GM15510 (cell line): ENCODE results near the gene VAV2.

Source experiments
- POLR2A ChIP-seq: IDR thresholded peaks from 3 replicates; pipeline ENCODE4 v1.6.1; 2011; ENCODE audit warnings: borderline replicate concordance; ENCODE audit not compliant: insufficient read length; ENCODE audit errors: extremely low read depth

VAV2 gene

DNA sequence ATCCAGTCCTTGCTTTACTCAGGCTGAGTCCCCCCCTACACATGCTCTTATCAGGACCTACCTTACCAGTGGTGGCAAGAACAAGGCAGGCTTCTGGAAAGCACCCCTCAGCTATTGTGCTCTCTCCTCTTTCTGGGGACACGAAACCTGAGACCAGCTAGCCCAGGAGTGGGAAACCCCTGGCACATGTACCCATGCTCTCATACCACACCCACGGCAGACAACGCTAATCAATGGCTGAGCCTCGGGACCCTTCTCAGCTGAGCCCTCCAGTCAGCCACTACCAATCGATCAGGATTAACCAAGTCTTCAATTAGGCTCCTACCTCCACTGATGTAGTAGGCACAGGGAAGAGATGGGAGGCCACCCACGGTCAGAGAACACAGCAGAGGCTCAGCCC is 65.1 kb downstream of the VAV2 start:
- TF ChIP-seq POLR2A = no peak

DNA sequence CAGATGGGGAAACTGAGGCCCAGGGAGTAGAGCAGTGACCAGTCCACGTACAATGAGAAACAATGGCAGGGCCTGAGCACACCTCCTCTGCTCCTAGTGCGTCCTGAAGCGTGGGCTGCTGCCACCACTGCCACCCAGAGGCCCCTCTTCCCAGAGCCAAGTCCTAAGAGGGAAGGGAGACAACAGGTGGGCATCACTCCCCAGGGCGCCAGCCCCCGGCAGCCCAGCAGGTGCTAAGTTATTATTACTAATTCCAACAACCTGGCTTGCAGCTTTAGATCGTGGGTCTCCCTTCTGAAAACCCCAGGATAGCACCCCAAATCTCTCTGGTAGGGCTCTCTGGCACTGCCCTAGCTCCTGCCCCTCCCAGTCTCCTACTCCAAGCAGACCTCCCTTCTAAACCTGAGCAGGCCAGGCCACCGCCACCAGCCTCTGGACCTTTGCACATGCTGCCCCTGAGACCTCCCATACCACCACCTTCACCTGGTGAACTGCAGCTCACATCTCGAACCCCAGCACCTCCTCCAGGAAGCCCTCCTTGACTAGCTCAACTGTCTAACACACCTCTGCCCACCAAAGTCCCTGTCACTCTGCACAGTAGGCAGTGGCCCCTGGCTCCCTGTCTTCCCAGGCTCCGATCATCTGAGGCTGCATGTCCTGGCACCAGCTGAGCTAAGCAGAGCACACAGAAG is 65.8 kb downstream of the VAV2 start:
- no peak for TF ChIP-seq POLR2A

DNA sequence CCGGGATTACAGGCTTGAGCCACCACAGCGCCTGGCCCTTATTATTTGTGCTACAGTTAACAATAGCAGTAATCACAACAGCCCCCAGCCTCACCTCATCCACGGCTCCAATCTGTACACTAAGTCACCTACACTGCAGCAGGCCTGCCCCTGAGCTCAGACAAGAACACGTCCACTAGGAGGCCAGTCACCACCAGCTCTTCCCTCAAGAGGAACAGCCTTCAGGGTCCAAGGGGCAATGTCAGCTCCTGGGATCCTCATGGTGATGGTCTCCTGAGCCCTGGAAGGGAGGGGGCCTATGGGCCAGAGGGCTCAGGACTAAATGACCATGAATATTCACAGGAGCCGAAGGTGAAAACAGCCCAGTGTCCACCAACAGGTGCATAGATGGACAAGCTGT is 67.7 kb downstream of the VAV2 start:
- no peak for TF ChIP-seq POLR2A

DNA sequence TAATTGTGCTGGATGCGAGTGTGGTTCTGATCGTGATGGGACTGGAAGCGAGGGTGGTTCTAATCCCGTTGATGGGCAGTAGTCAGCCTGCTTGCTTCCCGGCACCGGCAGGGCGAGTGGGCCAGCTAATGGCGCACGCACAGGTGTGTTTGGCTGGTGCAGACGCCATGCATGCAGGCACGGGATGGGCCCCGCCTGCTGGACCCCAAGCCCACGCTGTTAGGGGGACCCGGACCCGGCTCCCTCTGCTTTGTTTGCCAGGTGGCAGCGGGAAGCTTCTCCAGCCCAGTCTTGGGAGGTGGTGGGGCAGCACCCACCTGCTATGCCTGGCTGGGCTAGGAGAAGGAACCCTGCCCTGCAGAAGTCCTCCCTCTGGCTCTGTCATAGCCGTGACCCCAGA is 70.3 kb downstream of the VAV2 start:
- TF ChIP-seq POLR2A = no peak

DNA sequence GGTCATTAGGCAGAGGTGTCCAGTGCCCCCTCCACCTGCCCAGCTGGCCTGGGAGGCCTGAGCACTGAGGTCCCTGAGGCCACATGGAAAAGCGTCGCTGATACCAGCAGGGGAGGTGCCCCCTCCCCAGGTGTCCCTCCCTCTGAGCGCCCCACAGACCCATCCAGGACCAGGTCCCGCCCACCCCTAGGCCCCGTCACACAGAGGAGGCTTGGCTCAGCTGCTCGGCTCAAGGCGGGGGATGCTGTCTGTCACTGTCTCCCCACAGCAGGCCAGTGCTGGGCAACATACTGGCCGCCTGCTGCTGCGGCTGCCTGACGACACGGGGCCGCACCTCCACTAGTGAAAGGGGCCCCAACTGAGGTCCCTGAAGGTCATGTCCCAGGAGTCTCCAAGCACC is 71.7 kb downstream of the VAV2 start:
- no peak for TF ChIP-seq POLR2A

DNA sequence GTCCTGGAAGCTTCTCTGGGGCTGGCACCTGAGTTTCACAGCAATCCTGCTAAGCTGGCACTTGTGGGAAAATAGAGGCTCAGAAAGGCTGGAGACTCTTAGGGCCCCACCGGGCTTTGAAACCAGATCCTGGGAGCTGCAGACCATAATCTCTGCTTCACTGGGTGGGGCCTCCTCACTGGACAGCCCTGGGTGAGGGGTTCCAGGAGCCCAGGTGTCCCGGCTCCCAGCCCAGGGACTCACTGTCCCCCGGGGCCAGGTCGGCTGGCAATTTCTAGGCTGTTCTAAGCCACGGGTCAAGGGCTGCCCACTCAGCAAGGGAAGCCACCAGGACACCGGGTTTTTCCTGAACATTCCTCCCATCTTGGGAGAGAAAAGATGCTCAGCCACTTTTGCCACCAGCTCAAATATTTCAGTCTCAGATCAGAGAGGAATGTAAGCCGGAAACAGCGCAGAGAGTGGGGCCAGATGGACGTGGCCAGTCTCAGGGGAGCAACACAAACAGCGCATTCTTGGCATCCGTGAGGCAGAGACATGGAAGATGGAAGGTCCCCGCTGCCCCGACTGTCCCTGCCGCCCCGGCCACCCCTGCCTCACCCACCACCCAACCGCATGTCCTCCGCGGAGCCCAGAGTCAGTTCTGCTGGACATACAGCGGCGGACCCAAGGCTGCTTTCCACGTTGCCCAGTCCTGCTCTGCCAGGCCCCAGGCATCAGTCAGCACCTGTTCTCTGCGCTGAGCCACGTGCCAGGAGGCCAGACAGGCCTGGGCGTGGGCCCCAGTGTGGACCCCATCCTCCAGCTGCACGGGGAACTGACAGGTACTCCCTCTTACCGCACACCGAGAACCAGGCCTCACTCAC is 72.6 kb downstream of the VAV2 start:
- no peak for TF ChIP-seq POLR2A

DNA sequence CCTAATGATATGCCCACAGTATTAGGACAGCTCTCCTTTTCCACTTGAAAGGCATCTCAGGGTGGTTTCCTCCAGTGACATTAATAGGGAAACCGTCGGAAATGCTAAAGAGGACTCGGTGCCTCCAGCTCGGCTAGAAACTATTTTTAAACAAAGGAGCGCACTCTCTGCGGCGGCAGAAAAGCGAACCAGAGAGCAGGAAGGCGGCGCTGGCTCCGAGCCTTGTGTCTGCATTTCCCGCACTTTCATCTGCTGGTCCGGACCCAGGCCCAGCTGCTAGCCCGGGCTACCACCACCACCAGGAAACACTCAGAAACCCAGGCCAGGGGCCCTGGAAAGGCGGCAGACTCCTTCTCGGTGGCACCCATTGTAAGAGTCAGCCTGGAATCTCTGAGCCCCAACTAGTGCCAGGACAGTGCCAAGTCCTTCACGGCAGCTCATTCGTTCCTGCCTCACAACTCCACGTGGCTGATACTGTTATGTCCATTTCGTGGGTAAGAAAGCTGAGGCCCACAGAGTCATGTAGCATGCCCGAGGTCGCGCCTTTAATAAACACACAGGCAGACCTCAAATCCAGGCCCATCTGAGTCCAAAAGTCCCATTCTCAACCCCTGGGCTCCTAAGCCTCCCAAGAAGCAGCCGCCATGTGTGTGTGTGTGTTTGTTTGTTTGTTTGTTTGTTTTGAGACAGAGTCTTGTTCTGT is 73.9 kb downstream of the VAV2 start:
- TF ChIP-seq POLR2A = no peak

DNA sequence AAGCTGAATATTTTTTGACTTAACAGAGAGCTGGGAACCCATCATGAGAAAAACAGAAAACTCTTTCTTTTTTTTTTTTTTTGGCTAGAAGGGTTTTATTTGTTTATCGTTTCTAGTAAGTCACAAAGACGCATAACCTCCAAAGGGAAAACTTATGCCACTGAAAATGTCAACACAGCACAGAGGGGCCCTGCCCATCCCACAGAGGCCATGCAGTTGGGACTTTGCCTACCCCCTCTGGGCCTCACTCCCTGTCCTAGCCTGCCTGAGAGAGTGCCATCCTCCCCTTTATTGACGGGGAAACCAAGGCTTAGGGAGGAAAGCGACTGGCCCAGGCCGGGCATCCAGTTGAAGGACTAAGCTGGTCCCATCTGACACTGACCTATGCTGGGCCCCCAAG is 74.7 kb downstream of the VAV2 start:
- no peak for TF ChIP-seq POLR2A

DNA sequence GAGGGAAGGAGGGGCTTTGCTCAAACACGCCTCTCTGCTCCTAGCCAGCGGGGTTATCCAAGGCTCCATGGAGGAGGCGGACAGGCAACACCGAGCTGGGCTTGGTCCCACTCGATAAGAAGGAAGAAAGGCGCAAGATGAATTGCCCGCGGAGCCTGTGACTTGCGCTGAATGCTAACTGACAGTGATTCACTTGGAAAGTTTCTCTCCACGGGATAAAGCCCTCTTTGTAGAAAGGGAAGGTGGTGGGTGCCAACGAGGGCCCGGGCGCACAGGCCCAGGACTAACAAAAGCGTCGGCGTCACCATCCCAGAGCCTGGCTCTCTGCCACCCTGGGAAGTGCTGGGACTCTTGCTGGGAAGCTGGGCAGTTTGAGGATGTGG is 76.0 kb downstream of the VAV2 start:
- TF ChIP-seq POLR2A = no peak

DNA sequence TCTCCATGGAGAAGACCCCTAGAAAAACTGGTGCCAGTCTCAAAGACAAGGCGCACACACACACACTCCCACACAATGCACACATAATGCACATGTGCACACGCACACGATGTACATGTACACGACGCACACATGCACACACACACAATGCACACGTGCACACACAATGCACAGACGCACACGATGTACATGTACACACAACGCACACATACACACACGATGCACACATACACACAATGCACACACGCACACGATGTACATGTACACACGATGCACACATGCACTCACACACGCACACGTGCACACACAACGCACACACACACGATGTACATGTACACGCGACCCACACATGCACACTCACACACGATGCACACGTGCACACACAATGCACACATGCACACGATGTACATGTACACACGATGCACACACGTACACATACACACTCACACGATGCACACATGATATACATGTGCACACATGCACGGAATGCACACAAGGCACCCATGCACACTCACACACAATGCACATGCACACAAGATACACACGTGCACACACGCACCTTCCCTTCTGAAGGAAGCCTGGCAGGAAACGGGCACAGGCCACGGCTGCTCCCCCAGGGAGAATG is 76.5 kb downstream of the VAV2 start:
- TF ChIP-seq POLR2A = no peak

DNA sequence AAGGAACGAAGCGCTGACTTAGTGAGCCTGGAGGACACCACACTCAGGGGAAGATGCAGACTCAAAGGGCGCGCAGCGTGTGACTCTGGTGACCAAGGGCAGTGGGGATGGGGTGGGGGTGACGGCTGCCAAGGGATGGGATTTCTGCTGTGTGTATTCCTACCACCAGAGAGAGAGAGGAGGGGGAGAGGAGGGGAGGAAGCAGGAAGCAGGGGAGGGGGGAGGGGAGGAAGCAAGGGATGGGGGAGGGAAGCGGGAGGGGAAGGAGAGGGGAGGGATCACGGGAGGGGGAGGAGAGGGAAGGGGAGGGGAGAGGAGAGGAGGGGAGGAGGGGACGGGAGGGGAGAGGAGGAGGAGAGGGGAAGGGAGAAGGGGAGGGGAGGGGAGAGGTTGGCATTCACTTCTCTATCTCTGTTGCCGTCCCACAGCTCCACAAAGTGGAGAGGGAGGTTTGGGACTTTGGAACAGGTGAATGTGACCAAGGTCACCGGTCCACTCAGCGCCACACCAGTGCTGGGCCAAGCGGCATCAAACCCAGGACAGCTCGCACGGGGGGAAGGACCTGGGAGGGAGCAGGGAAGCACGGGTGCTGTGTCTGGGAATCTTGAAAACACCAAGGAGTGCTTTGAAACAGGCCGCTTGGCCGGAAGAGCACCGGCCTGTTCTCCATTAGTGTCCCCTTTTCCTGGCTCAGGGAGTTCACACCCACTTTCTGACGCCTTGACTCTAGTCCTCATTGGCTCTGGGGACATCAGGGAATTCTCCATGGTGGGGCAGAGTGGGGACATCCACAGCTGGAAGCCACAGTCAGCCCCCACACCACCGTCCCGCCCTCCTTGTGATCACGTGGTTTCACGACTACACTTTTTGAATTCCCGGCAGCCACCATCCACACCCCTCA is 77.4 kb downstream of the VAV2 start:
- TF ChIP-seq POLR2A = no peak

DNA sequence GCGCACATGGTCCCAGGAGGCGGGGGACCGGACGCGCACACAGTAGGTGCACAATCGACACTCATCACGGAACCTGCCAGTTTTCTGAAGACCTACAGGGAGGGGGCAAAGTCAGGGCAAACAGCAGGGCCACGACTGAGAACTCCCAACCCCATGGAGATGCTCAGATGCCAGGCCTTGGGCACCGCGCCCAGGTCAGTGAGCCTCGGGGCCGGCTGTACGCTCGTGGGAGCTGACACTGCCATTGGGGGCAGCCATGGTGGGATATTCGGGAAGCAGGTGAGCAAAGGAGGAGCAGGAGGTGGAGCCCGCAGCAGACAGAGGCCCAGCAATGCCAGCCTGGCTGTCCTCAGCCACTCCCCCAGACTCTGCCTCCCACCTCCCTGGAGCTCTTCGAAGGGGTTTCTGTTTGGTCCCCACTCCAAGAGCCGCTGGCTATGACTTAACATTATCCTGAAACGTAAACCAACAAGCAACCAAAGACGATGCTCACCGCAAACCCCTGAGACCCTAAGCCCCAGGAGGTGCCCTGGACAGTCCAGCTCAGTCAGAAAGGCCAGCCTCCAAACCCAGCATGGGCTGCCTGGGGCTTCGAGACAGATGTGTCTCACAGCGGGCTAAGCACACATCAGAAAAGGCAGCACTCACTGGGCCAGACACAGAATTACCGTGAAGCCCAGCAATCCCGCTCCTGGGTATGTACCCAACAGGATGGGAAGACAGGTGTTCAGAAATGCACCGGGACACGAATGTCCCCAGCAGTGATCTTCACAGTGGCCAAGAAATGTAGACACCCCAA is 78.4 kb downstream of the VAV2 start:
- TF ChIP-seq POLR2A = no peak

DNA sequence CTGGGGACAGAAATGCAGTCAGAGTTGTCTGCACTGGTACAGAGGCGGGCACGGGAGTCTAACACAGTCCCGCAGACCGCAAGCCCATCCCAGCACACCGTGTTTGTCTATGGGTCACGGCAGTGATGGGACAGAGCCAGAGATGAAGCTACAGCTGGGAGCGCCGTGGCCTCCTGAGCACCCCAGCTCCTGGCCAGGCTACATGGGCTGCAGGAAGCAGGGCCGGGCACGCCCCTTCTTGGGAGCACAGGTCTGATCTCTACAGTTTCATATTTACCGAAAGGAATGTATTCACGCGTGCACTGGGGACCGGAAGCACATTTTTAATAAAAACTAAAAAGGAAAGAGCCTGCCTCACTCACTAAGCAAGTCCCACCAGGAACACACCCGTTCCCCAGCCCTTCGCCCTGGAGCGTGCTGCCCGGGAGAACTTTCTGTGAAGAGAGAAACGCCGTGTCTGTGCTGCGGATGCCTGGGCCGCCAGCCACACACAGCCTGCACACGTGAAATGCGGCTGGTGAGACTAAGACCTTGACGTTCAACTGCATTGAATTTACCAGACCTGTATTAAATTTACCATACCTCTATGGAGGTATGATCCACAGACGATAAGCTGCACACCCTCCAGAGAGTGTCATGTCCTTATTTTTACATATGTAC is 81.1 kb downstream of the VAV2 start:
- TF ChIP-seq POLR2A = no peak
